Urinary bladder (tissue), 4 donors: ENCODE results near the gene RIIAD1. TPM values are rescaled to one million over a fixed set of nuclear protein-coding genes. Genes with fewer than 3 reads are reported as not detected.

Source experiments
- DNase-seq: peaks from one replicate; pipeline ENCODE4 v3.0.0-alpha.2; 2015; ENCODE audit errors: extremely low spot score
- H3K27ac ChIP-seq: one replicate; pipeline ENCODE4 v1.5.1; 2013; ENCODE audit warnings: low read depth, mild to moderate bottlenecking, moderate library complexity
- H3K36me3 ChIP-seq: one replicate; pipeline ENCODE4 v1.6.1; 2013; ENCODE audit warnings: mild to moderate bottlenecking, moderate library complexity; ENCODE audit not compliant: insufficient read depth
- H3K4me1 ChIP-seq: one replicate; pipeline ENCODE4 v1.6.1; 2013; ENCODE audit warnings: mild to moderate bottlenecking, moderate library complexity; ENCODE audit not compliant: insufficient read depth
- H3K4me3 ChIP-seq: one replicate; pipeline ENCODE4 v1.5.1; 2013; ENCODE audit warnings: low read depth, low read length
- WGBS: extraction: QIAGEN DNeasy Blood & Tissue Kit; methylation state at CpG from one replicate; pipeline ENCODE4 v1.1.7; 2013; 5-methylcytosine and 5-hydroxymethylcytosine counted together
- polyA plus RNA-seq: library from polyadenylated mRNA; stranded (reverse); fragments of 200-250 nt; gene quantifications from one replicate; pipeline ENCODE4 v1.2.3, GENCODE V29; 2013
- small RNA-seq: library from RNA; depleted of rRNA; stranded (forward); fragments of <200 nt; gene quantifications from one replicate; pipeline ENCODE3, GENCODE V24; 2014
- total RNA-seq: library from RNA; depleted of rRNA; stranded (reverse); fragments of >200 nt; gene quantifications from one replicate; pipeline ENCODE4 v1.2.3, GENCODE V29; 2014
- donor health status: healthy with polysubstance abuse.
- donor health status: healthy.

Gene RIIAD1
- total and polyA plus RNA-seq, 2 donors = 1.8 TPM; not detected in 1

DNA sequence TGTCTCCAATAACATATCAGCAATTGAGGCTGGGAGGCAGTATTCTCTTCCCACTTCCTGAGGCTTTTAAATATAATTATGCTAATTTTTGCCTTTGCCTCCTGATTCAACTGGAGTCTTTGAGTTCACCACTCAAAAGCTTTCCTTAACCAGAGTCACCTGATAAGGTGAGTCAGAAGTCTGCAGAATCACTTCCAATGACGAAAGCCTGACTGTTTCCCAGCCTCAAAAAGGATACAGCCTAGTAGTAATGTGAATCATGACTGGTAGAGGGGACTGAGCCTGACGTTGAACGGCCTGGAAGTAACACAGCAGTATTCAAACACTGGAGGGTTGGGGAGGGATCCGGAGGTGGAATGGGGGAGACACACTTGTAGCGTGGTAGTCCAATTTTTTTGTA is 52.4 kb downstream of the RIIAD1 start:
- WGBS = 77% methylated on average over 5 of the region's 5 CpGs
- DNase-seq = no peak
- H3K4me1 ChIP-seq = no peaks in the 10 kb centered on the region
- no peak overlapping the region for H3K4me3 ChIP-seq
- H3K27ac ChIP-seq = no peak overlapping the region
- peaks cover 4% of the 10 kb centered on the region for H3K36me3 ChIP-seq

DNA sequence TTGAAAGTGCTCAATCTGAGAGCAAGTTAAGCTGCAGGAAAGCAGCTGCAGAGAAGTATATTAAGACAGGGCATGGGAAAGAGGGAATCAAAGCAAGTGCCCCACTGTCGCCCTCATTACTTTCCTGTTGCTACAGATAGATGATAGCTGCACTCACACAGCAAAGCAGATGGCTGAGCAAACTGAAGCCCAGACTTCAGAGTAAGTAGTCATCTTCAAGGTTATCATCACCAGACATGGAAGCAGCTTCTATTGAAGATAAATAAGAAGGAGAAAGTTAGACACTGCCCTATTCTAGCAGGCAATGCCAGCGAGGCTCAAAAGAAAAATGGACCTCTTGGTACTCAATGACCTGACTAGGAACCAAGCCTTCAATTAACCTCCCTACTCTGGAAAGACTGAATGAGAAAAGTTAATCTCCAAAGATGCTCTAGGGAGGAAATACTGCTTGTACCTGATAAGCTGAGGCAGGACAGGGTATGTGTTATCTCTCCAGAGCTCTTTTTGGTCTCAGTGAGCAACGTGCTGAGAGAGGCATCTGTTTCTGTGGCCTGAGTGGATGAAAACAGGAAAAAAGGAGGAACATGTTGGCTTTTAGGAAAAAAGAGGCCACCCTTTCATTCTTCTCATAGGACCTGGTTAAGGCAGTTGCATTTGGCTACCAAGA is 53.1 kb downstream of the RIIAD1 start:
- 53% methylated on average over 3 of the region's 3 CpGs for WGBS
- H3K4me1 ChIP-seq = no peaks in the 10 kb centered on the region
- no peak overlapping the region for H3K4me3 ChIP-seq
- no peak for DNase-seq
- H3K36me3 ChIP-seq = peaks cover 4% of the 10 kb centered on the region
- H3K27ac ChIP-seq = no peak overlapping the region

- WGBS = 89% methylated on average over 7 of the region's 7 CpGs
- Histone ChIP-seq H3K4me3 (no peak overlapping the region), H3K36me3 (peaks cover 4% of the 10 kb centered on the region), H3K27ac (no peak overlapping the region), H3K4me1 (no peaks in the 10 kb centered on the region)
- no peak for DNase-seq
These were observed 54.8 kb downstream of the RIIAD1 start for GRCh38 chr1:151775894-151776664.

GRCh38 chr1:151776665-151777062 is 55.3 kb downstream of the RIIAD1 start:
- no peaks in the 10 kb centered on the region for H3K4me1 ChIP-seq
- WGBS = 75% methylated on average over 3 of the region's 3 CpGs
- H3K4me3 ChIP-seq = no peak overlapping the region
- no peak overlapping the region for H3K27ac ChIP-seq
- no peak for DNase-seq
- H3K36me3 ChIP-seq = peaks cover 4% of the 10 kb centered on the region

- DNase-seq = no peak
- Histone ChIP-seq H3K27ac (no peak overlapping the region), H3K4me1 (no peaks in the 10 kb centered on the region), H3K4me3 (no peak overlapping the region), H3K36me3 (peaks cover 4% of the 10 kb centered on the region)
- WGBS = 97% methylated on average over 4 of the region's 4 CpGs
These were observed 56.0 kb downstream of the RIIAD1 start for GRCh38 chr1:151777317-151777716.

Small RNA genes lying within 50 kb of the gene (small RNA-seq; reads per million reads assigned to genes)
- gene RNU6-662P = not detected

Other genes with a start within 250 kb of the RIIAD1 start
- gene CGN, start 210.1 kb upstream of the RIIAD1 start, total RNA-seq = 5.9 TPM
- 5.5 TPM for gene CGN, start 210.1 kb upstream of the RIIAD1 start, polyA plus RNA-seq
- 9.7 TPM for gene TUFT1, start 181.2 kb upstream of the RIIAD1 start, total RNA-seq
- 8.5 TPM for gene TUFT1, start 181.2 kb upstream of the RIIAD1 start, polyA plus RNA-seq
- gene SNX27, start 109.5 kb upstream of the RIIAD1 start, total RNA-seq = 66.6 TPM
- gene SNX27, start 109.5 kb upstream of the RIIAD1 start, polyA plus RNA-seq = 18.6 TPM
- 0.37 TPM for gene CELF3, start 4.7 kb upstream of the RIIAD1 start, total RNA-seq
- 0.47 TPM for gene CELF3, start 4.7 kb upstream of the RIIAD1 start, polyA plus RNA-seq
- gene MRPL9, start 42.0 kb downstream of the RIIAD1 start, total RNA-seq = 40.7 TPM
- 54.7 TPM for gene MRPL9, start 42.0 kb downstream of the RIIAD1 start, polyA plus RNA-seq
- gene TDRKH, start 69.0 kb downstream of the RIIAD1 start, total RNA-seq = 4.2 TPM
- gene TDRKH, start 69.0 kb downstream of the RIIAD1 start, polyA plus RNA-seq = 3.1 TPM
- gene LINGO4, start 83.9 kb downstream of the RIIAD1 start, total RNA-seq = 0.16 TPM
- 0.19 TPM for gene LINGO4, start 83.9 kb downstream of the RIIAD1 start, polyA plus RNA-seq
- gene RORC, start 110.3 kb downstream of the RIIAD1 start, total RNA-seq = 1.6 TPM
- 0.71 TPM for gene RORC, start 110.3 kb downstream of the RIIAD1 start, polyA plus RNA-seq
- gene C2CD4D, start 118.3 kb downstream of the RIIAD1 start, total RNA-seq = not detected
- 0.05 TPM for gene C2CD4D, start 118.3 kb downstream of the RIIAD1 start, polyA plus RNA-seq
- gene THEM5, start 132.2 kb downstream of the RIIAD1 start, total RNA-seq = not detected
- gene THEM5, start 132.2 kb downstream of the RIIAD1 start, polyA plus RNA-seq = not detected
- 16.5 TPM for gene THEM4, start 188.0 kb downstream of the RIIAD1 start, total RNA-seq
- gene THEM4, start 188.0 kb downstream of the RIIAD1 start, polyA plus RNA-seq = 12.5 TPM